GM18858 (cell line): ENCODE results near the gene PSMB2.
"Not testable (repeated sequence)": the region's sequence is repeated elsewhere in the genome, so short reads cannot be mapped to it uniquely, and the experiment has no call there.

ENCODE experiments used
- ATAC-seq: cut with Tn5 transposase; IDR thresholded peaks from one replicate; pipeline ENCODE4 v1.9.1; 2021; ENCODE audit not compliant: unreplicated experiment

Gene PSMB2

GRCh38 chr1:35641233-35641866 lies at the start of gene PSMB2:
PSMB2 (minus strand) TSS chr1:35641526; CDS start chr1:35641432, 94 bp downstream.
- peak; percentile 73 for ATAC-seq

GRCh38 chr1:35691080-35691479 lies 49.8 kb upstream of the PSMB2 start:
- no peak for ATAC-seq

DNA sequence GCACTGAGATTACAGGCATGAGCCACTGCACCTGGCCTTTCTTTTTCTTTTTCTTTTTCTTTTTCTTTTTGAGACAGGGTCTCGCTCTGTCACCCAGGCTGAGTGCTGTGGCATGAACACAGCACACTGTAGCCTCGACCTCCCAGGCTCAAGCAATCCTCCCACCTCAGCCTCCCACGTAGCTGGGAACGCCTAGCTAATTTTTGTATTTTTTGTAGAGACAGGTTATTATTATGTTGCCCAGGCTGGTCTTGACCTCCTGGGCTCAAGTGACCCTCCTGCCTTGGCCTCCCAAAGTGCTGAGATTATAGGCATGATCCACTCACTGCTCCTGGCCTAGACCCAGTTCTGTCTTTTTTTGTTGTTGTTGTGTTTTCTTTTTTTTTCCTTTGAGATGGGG lies 48.8 kb upstream of the PSMB2 start:
- not testable (repeated sequence) for ATAC-seq

DNA sequence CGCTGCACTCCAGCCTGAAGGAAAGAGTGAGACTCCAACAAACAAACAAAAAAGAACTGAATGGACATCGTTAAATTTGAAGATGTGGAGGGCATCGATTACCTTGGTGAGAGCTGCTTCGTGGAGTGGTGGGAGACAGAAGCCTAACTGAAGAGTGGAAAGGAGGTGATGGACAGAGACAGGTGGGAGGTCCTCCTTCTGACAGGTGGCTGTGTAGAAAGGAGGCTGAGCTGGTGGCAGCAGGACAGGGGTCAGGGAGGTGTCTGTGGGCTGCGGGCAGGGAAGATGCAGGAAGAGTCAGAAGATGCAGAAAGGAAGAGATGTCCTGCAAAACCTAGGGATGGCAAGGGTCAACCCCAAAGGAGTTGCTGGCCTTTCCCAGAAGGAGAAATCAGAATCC lies 46.8 kb upstream of the PSMB2 start:
- no peak for ATAC-seq

GRCh38 chr1:35683012-35683411 lies 41.7 kb upstream of the PSMB2 start:
- no peak for ATAC-seq

GRCh38 chr1:35680271-35680670 lies 38.9 kb upstream of the PSMB2 start:
- no peak for ATAC-seq

GRCh38 chr1:35675773-35676172 lies 34.4 kb upstream of the PSMB2 start:
- no peak for ATAC-seq

DNA sequence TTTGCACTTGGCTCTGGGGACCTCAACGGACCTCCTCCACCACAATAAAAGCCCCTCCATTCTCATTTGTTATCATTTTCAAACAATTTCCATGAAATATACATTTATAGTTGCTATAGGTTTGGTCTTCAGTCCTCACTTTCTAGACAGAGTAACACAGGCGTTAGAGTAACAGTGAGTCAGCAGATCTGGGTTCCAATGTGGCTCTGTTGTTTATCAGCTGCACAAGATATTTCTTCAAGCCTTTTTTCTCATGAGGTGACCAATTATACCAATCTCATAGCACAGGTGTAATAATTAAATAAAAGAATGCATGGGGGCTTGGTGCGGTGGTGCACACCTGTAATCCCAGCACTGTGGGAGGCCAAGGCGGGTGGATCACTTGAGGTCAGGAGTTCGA lies 32.8 kb upstream of the PSMB2 start:
- ATAC-seq: no peak

GRCh38 chr1:35672116-35672515 lies 30.8 kb upstream of the PSMB2 start:
- ATAC-seq: no peak

GRCh38 chr1:35668506-35668905 lies 27.2 kb upstream of the PSMB2 start:
- no peak for ATAC-seq

DNA sequence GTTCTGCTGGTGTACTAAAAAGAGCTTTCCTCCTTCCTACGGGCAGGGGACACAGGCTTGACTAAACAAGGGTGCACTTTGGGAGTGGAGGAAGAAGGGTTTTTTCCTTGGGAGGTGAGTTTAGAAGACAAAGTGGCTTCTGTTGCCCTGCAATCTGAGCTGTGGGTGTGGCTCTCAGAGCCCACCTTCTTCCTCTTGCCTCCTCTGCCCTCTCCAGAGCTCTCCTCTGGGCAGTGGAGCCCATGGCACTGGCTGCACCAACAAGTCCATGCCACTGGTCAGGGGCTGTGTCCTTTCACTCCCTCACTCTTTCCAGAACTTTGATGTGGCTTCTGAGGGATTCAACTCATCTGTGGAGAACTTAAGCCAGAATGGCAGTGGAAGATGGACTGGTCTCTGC lies 25.6 kb upstream of the PSMB2 start:
- ATAC-seq: no peak

GRCh38 chr1:35666216-35666615 lies 24.9 kb upstream of the PSMB2 start:
- no peak for ATAC-seq

DNA sequence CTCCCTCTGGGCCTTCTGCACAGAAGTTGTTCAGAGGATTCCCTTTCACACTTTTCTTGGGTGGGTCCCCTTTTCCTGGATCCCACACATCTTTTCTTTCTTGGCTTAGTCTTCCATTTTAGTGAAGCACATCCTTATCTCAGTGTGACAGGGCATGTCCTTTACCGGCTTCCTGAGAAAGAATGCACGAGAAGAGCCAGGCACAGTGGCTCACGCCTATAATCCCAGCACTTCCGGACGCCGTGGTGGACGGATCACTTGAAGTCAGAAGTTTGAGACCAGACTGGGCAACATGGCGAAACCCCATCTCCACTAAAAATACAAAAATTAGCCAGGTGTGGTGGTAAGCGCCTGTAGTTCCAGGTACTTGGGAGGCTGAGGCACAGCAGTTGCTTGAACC lies 22.1 kb upstream of the PSMB2 start:
- no peak for ATAC-seq

DNA sequence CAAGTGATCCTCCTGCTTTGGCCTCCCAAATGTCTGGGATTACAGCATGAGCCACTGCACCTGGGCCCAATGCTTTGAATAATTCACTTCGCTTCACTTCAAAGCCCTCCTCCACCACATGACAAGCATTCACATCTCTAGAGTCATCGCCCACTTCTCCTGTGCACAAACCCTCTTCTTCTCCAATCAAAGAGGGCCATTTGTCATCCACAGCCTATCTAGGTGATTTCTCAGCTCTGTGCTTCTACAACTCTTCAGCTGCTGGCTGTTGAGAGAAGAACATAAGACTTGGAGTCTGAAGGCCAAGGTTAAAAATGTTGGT lies 20.1 kb upstream of the PSMB2 start:
- no peak for ATAC-seq

DNA sequence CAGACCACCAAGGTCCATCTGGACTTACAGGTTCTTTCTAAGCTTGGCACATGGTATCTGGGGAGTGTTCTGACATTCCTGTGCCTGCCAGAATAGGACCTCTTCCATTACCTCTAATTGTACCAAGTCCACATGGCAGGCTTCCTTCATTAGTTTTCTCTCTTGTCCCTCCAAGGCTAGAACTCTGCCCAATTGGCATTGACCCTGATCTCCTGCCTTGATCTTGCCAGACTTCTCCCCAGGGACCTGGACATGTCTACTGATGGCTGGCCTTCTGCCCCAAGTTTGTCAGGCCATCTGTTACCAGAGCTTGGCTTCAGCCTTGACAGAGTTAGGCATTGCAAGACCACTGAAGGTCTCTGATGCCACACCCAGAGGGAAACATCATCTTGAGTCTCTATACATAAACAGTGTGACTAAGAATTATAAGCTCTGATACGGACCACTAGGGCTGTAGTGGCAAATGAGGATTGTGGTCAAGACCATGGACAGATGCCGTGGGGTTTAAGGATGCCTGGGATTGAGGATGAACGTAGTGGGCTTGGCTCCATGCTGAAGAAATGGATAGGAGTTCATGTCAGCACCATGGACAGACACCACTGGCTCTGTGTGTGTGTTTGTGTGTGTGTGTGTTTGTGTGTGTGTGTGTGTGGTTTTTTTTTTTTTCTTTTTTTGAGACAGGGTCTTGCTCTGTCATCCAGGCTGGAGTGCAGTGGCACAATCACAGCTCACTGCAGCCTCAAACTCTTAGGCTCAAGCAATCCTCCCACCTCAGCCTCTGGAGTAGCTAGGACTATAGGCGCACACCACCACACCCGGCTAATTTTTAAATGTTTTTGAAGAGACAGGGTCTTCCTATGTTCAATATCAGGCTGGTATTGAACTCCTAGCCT lies 19.5 kb upstream of the PSMB2 start:
- no peak for ATAC-seq

DNA sequence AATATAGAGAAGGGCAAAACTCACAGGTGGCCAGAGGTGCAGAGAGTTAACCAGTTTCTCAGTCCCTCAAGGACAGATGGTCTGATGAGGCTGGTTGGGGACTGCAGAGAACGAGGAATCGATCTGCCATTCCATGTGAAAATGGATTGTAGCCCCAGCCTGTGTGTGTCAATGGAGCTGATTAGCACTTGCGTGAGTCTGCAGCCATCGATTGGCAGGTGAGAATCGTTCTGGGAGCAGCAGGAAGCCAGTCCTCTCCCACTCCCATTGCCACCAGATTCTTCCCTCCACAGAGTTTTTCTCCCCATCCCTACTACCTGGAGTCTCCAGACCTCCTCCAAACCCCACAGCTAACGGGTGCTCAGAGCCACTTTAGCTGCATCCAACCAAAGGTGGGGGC lies 18.3 kb upstream of the PSMB2 start:
- ATAC-seq: no peak

GRCh38 chr1:35657851-35658250 lies 16.5 kb upstream of the PSMB2 start:
- no peak for ATAC-seq

GRCh38 chr1:35656863-35657232 lies 15.5 kb upstream of the PSMB2 start:
- no peak for ATAC-seq

GRCh38 chr1:35656148-35656862 lies 15.0 kb upstream of the PSMB2 start:
- ATAC-seq: no peak

GRCh38 chr1:35655196-35655595 lies 13.9 kb upstream of the PSMB2 start:
- ATAC-seq: no peak

DNA sequence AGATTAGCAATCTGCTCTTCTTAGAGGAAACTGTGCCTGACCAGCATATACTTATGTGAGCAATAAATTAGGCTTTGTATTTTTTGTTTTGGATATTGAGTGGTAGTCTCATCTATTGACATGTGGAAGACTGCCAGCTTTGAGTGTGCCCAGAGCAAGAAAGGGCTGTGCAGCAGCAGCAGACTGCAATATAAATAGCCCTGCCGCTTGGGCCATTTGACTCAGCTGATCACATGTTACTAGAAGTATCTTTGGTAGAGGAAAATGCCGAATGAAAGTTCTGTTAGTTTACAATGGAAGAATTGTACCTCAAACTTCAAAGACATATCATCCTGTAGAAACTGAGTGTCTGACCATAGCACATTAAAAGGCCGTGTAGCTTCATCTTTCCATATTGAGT lies 9.1 kb upstream of the PSMB2 start:
- no peak for ATAC-seq

GRCh38 chr1:35646043-35646442 lies 4.7 kb upstream of the PSMB2 start:
- no peak for ATAC-seq
